Choroid plexus epithelial cell (primary cell): ENCODE measurements around the gene MARCHF3.
"Not testable (repeated sequence)": the region's sequence is repeated elsewhere in the genome, so short reads cannot be mapped to it uniquely, and the experiment has no call there.

Experiments
- DNase-seq: peaks from one replicate; pipeline ENCODE4 v3.0.0-alpha.2; 2010; ENCODE audit warnings: low read depth
- H3K4me3 ChIP-seq: 2 replicates; pipeline ENCODE4 v1.5.1; 2011; ENCODE audit warnings: low read depth, mild to moderate bottlenecking, control low read depth, low read length, moderate library complexity
- TF ChIP-seq, protein P1 (sequence below): conservative IDR thresholded peaks from 2 replicates; pipeline ENCODE4 v1.5.1; 2011; ENCODE audit warnings: low read depth, mild to moderate bottlenecking, control low read depth, inconsistent platforms, low read length, moderate library complexity

Gene MARCHF3

DNA sequence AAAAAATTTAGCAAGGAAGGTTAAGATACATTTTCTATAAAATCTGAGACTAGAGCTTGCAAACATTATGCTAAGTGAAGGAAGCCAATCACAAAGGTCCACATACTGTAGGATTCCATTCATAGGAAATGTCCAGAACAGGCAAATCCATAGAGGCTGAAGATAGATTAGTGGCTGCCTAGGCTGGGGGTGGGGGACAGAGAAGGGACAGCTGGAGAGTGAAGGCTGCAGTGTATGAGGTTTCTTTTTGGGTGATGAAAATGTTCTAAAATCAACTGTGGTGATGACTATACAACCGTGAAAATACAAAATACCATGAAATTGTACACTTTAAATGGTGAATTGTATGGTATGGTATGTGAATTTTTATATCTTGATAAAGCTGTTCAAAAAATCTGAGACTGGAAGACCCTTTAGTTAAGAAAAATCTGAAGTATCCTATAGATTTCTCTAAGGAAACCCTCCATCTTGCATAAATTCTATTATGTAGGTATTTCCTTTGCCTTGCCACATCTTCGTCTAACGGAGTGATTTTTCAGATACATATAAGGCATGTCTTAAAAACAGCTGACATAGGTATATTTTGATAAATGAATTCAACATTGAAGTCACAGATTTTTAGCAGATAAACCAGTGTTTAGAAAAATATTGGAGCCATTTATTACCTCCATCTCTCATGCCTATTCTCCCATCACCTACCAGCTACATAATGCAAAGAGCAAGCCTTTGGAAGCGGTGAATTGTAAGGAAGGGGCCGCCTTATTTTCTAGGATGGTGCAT lies 132.3 kb downstream of the MARCHF3 start:
- no peak for DNase-seq
- H3K4me3 ChIP-seq, result no peak overlapping the region
- TF ChIP-seq, protein P1, sequence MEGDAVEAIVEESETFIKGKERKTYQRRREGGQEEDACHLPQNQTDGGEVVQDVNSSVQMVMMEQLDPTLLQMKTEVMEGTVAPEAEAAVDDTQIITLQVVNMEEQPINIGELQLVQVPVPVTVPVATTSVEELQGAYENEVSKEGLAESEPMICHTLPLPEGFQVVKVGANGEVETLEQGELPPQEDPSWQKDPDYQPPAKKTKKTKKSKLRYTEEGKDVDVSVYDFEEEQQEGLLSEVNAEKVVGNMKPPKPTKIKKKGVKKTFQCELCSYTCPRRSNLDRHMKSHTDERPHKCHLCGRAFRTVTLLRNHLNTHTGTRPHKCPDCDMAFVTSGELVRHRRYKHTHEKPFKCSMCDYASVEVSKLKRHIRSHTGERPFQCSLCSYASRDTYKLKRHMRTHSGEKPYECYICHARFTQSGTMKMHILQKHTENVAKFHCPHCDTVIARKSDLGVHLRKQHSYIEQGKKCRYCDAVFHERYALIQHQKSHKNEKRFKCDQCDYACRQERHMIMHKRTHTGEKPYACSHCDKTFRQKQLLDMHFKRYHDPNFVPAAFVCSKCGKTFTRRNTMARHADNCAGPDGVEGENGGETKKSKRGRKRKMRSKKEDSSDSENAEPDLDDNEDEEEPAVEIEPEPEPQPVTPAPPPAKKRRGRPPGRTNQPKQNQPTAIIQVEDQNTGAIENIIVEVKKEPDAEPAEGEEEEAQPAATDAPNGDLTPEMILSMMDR, result no peak

DNA sequence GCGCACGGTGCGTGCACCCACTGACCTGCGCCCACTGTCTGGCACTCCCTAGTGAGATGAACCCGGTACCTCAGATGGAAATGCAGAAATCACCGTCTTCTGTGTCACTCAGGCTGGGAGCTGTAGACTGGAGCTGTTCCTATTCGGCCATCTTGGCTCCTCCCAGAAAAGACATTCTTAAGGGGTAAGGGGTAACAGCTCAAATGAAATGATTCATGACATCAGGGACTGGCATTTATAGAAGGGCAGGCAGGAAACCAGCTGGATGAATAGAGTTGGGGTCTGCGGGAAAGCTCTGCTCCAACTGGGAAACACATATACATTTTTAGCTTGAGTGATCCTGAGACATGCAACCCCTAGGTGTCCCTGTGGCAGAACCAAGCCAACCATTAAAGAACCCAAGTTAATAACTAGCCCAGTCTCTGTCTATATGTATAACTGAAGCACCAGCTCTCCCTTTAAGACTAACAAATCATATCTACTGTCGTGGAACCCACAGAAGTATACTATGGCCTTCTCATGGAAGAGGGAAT lies 134.1 kb downstream of the MARCHF3 start:
- DNase-seq, result no peak
- TF ChIP-seq, protein P1, result no peak

DNA sequence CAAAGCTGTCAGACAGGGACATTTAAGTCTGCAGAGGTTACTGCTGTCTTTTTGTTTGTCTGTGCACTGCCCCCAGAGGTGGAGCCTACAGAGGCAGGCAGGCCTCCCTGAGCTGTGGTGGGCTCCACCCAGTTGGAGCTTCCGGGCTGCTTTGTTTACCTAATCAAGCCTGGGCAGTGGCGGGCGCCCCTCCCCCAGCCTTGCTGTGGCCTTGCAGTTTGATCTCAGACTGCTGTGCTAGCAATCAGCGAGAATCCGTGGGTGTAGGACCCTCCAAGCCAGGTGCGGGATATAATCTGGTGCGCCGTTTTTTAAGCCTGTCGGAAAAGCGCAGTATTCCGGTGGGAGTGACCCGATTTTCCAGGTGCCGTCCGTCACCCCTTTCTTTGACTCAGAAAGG lies 134.6 kb downstream of the MARCHF3 start:
- H3K4me3 ChIP-seq, DNase-seq: not testable (repeated sequence)

More for the DNA sequence above, 134.1 kb downstream of the MARCHF3 start:
- H3K4me3 ChIP-seq, result no peak overlapping the region

DNA sequence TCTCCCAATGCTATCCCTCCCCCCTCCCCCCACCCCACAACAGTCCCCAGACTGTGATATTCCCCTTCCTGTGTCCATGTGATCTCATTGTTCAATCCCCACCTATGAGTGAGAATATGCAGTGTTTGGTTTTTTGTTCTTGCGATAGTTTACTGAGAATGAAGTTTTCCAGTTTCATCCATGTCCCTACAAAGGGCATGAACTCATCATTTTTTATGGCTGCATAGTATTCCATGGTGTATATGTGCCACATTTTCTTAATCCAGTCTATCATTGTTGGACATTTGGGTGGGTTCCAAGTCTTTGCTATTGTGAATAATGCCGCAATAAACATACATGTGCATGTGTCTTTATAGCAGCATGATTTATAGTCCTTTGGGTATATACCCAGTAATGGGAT lies 139.9 kb downstream of the MARCHF3 start:
- not testable (repeated sequence) for DNase-seq, H3K4me3 ChIP-seq

- no peak overlapping the region for H3K4me3 ChIP-seq
- TF ChIP-seq, protein P1, result no peak
- DNase-seq, result no peak
Measured at GRCh38 chr5:126888175-126888574, 142.2 kb downstream of the MARCHF3 start.

GRCh38 chr5:126884269-126884819 lies 146.0 kb downstream of the MARCHF3 start:
- TF ChIP-seq, protein P1, result no peak
- peak; percentile 91 for DNase-seq
- no peak overlapping the region for H3K4me3 ChIP-seq

GRCh38 chr5:126883564-126884245 lies 146.7 kb downstream of the MARCHF3 start:
- no peak overlapping the region for H3K4me3 ChIP-seq
- TF ChIP-seq, protein P1, result no peak
- DNase-seq, result no peak
